ENCODE data around the gene DMAC1. TPM values are rescaled to one million over a fixed set of nuclear protein-coding genes. Genes with fewer than 3 reads are reported as not detected.

Gene DMAC1
- total and polyA plus RNA-seq, 2 donors from 2014 or later, result 54.9 to 159 TPM

- H3K4me3 ChIP-seq (ENCODE audit: low read length in 3 of 3), result no peak overlapping the region
- no peaks in the 10 kb centered on the region for H3K27me3 ChIP-seq (ENCODE audit: control insufficient read depth, insufficient read depth, low read length)
- no peak overlapping the region for H3K9ac ChIP-seq (ENCODE audit: low read length in 3 of 3)
- no peak overlapping the region for H3K27ac ChIP-seq (ENCODE audit: low read depth in 2 of 2, low read length in 2 of 2)
- no peak for FAIRE-seq
- no peaks in the 10 kb centered on the region for H3K4me1 ChIP-seq (ENCODE audit: control insufficient read depth in 2 of 3, insufficient read depth in 2 of 3, low read depth in 1 of 3, low read length in 3 of 3)
- DNase-seq, result no peak
- intact Hi-C loops (cut with DNase I), result no loop called here
- H3K9me3 ChIP-seq (ENCODE audit: control insufficient read depth in 2 of 3, insufficient read depth in 1 of 3, low read length in 3 of 3), result no peaks in the 10 kb centered on the region
- TF ChIP-seq, protein P1, sequence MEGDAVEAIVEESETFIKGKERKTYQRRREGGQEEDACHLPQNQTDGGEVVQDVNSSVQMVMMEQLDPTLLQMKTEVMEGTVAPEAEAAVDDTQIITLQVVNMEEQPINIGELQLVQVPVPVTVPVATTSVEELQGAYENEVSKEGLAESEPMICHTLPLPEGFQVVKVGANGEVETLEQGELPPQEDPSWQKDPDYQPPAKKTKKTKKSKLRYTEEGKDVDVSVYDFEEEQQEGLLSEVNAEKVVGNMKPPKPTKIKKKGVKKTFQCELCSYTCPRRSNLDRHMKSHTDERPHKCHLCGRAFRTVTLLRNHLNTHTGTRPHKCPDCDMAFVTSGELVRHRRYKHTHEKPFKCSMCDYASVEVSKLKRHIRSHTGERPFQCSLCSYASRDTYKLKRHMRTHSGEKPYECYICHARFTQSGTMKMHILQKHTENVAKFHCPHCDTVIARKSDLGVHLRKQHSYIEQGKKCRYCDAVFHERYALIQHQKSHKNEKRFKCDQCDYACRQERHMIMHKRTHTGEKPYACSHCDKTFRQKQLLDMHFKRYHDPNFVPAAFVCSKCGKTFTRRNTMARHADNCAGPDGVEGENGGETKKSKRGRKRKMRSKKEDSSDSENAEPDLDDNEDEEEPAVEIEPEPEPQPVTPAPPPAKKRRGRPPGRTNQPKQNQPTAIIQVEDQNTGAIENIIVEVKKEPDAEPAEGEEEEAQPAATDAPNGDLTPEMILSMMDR (IDR thresholded peaks at IDR 0.05; ENCODE audit: borderline replicate concordance, extremely low read depth, insufficient read depth), result no peak
- no peaks in the 10 kb centered on the region for H3K36me3 ChIP-seq (ENCODE audit: control insufficient read depth in 2 of 3, insufficient read depth in 3 of 3, low read length in 3 of 3)
These were observed 13.8 kb downstream of the DMAC1 start for GRCh38 chr9:7785813-7786212.

DNA sequence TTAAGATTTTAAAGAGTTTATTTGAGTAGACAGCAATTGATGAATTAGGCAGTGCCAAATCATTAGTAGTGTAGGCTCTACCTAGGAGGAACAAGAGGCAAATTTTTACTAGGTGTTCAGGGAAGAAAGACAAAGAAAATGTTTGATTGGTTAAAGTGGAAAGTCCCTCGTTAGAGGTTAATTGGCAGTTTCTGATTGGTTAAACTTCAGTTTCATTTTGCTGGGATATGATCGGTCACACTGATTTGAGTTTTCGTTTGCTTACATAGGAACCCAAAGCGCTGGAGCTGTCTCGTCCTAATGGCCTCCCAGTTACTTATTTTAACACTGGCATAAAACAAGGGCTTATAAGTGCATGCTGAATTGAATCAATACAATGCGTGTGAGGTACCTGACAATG is 15.1 kb downstream of the DMAC1 start:
- TF ChIP-seq, protein P1 (IDR thresholded peaks at IDR 0.05; ENCODE audit: borderline replicate concordance, extremely low read depth, insufficient read depth), result no peak
- no peaks in the 10 kb centered on the region for H3K36me3 ChIP-seq (ENCODE audit: control insufficient read depth in 2 of 3, insufficient read depth in 3 of 3, low read length in 3 of 3)
- H3K4me3 ChIP-seq (ENCODE audit: low read length in 3 of 3), result no peak overlapping the region
- FAIRE-seq, result no peak
- DNase-seq, result no peak
- H3K9me3 ChIP-seq (ENCODE audit: control insufficient read depth in 2 of 3, insufficient read depth in 1 of 3, low read length in 3 of 3), result no peaks in the 10 kb centered on the region
- H3K27me3 ChIP-seq (ENCODE audit: control insufficient read depth, insufficient read depth, low read length), result no peaks in the 10 kb centered on the region
- no peak overlapping the region for H3K27ac ChIP-seq (ENCODE audit: low read depth in 2 of 2, low read length in 2 of 2)
- H3K4me1 ChIP-seq (ENCODE audit: control insufficient read depth in 2 of 3, insufficient read depth in 2 of 3, low read depth in 1 of 3, low read length in 3 of 3), result no peaks in the 10 kb centered on the region
- intact Hi-C loops (cut with DNase I), result no loop called here
- H3K9ac ChIP-seq (ENCODE audit: low read length in 3 of 3), result no peak overlapping the region

DNA sequence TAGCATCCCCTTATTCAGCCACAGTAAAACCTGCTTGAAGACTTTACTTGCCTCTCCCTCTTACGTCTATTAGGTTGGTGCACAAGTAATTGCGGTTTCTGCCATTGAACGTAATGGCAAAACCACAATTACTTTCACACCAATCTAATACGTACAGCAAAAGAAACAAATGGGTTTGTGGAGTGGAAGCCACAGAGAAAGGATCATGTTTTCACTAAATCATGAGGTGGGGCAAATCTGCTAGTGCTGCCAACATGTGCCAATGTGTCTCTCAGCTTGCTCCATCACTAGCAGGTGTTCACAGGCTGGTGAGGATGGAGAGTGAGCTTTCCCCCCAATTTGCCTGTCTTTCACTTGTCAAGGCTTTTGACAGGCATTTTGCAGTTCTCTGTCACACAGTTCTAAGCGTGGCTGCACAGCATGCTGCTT is 15.9 kb downstream of the DMAC1 start:
- Histone ChIP-seq H3K4me1 (ENCODE audit: control insufficient read depth in 2 of 3, insufficient read depth in 2 of 3, low read depth in 1 of 3, low read length in 3 of 3) (no peaks in the 10 kb centered on the region), H3K9me3 (ENCODE audit: control insufficient read depth in 2 of 3, insufficient read depth in 1 of 3, low read length in 3 of 3) (no peaks in the 10 kb centered on the region), H3K4me3 (ENCODE audit: low read length in 3 of 3) (no peak overlapping the region), H3K36me3 (ENCODE audit: control insufficient read depth in 2 of 3, insufficient read depth in 3 of 3, low read length in 3 of 3) (no peaks in the 10 kb centered on the region), H3K27ac (ENCODE audit: low read depth in 2 of 2, low read length in 2 of 2) (no peak overlapping the region), H3K9ac (ENCODE audit: low read length in 3 of 3) (no peak overlapping the region), H3K27me3 (ENCODE audit: control insufficient read depth, insufficient read depth, low read length) (no peaks in the 10 kb centered on the region)
- FAIRE-seq, result no peak
- intact Hi-C loops (cut with DNase I), result no loop called here
- no peak for DNase-seq
- TF ChIP-seq, protein P1 (IDR thresholded peaks at IDR 0.05; ENCODE audit: borderline replicate concordance, extremely low read depth, insufficient read depth), result no peak
